GM12878 (cell line): ENCODE results near the gene HAUS7. TPM values are rescaled to one million over a fixed set of nuclear protein-coding genes. Genes with fewer than 3 reads are reported as not detected.

Experiments used
- ATAC-seq: fragments of 200-7000 bp; cut with Tn5 transposase; 3 replicates; pipeline ENCODE4 v1.9.1; 2020; ENCODE audit warnings: mild to moderate bottlenecking, moderate library complexity
- BruUV-seq: library from RNA; stranded (reverse); fragments of 400-500 nt; replicated peaks from 2 replicates; lab custom pipeline; 2021; lab: Mats Ljungman, UMichigan
- CTCF ChIA-PET: fragments of 300-600 bp; sonication (Branson Sonifier 250); formaldehyde crosslinking; extraction: SDS; loops from one replicate; lab custom pipeline; 2021; ENCODE audit warnings: inconsistent platforms; lab: Yijun Ruan, JAX
- POLR2A ChIA-PET: fragments of 350-600 bp; formaldehyde crosslinking; extraction: SDS; loops from one replicate; lab custom pipeline; 2021; ENCODE audit warnings: inconsistent platforms; lab: Charles Lee
- RAD21 ChIA-PET: fragments of 300-600 bp; sonication (Branson Sonifier 250); formaldehyde crosslinking; loops from one replicate; lab custom pipeline; 2023; ENCODE audit warnings: antibody characterized with exemption; ENCODE audit not compliant: unreplicated experiment; lab: Charles Lee
- SMC1A ChIA-PET: fragments of 300-600 bp; sonication (Branson Sonifier 250); formaldehyde crosslinking; loops from one replicate; lab custom pipeline; 2023; ENCODE audit not compliant: unreplicated experiment, uncharacterized antibody; lab: Charles Lee
- DNase-seq: peaks from one replicate; pipeline ENCODE4 v3.0.0-alpha.2; 2011; ENCODE audit warnings: low read depth, low spot score
- FAIRE-seq: peaks from 3 replicates; lab custom pipeline; 2011; peaks lifted over from hg19 to GRCh38; lab: Jason Lieb, UNC
- H2AFZ ChIP-seq: 2 replicates; pipeline ENCODE4 v1.6.0; 2011; ENCODE audit warnings: low read depth, low read length, control low read depth; ENCODE audit not compliant: control insufficient read depth
- H3K27ac ChIP-seq: 2 replicates; pipeline ENCODE4 v1.5.1; 2011; ENCODE audit warnings: control low read depth; ENCODE audit not compliant: control insufficient read depth, insufficient read depth
- H3K27me3 ChIP-seq, 2 experiments: replicated peaks in 1 of 2; 2 replicates each; pipeline versions ENCODE4 v1.6.0 to v1.6.1; 2011; ENCODE audit warnings: low read length in 1 of 2; ENCODE audit not compliant: control insufficient read depth in 2 of 2, insufficient read depth in 2 of 2
- H3K36me3 ChIP-seq, 2 experiments: 2 replicates each; pipeline ENCODE4 v1.5.1; 2011; ENCODE audit warnings: low read length in 1 of 2; ENCODE audit not compliant: control insufficient read depth in 2 of 2, insufficient read depth in 2 of 2
- H3K4me1 ChIP-seq: 2 replicates; pipeline ENCODE4 v1.6.1; 2011; ENCODE audit warnings: mild to moderate bottlenecking, low read length, moderate library complexity, mixed read lengths; ENCODE audit not compliant: control insufficient read depth, insufficient read depth
- H3K4me2 ChIP-seq: 2 replicates; pipeline ENCODE4 v1.6.0; 2011; ENCODE audit warnings: control low read depth; ENCODE audit not compliant: control insufficient read depth, insufficient read depth
- H3K4me3 ChIP-seq: fragments of 200-600 bp; sonication (generic); 2 replicates; pipeline ENCODE4 v1.5.1; 2016
- H3K79me2 ChIP-seq: 2 replicates; pipeline ENCODE4 v1.6.0; 2011; ENCODE audit warnings: low read length; ENCODE audit not compliant: control insufficient read depth, insufficient read depth
- H3K9ac ChIP-seq: 2 replicates; pipeline ENCODE4 v1.8.0; 2011; ENCODE audit warnings: low read length, control low read depth, mixed read lengths; ENCODE audit not compliant: control insufficient read depth, insufficient read depth
- H3K9me3 ChIP-seq: replicated peaks from 3 replicates; pipeline ENCODE4 v1.5.1; 2011; ENCODE audit warnings: mild to moderate bottlenecking, low read length; ENCODE audit not compliant: control insufficient read depth, insufficient read depth
- H4K20me1 ChIP-seq: 2 replicates; pipeline ENCODE4 v1.6.0; 2011; ENCODE audit not compliant: control insufficient read depth, insufficient read depth
- GATAD2B ChIP-seq: fragments of 450-650 bp; conservative IDR thresholded peaks from 2 replicates; pipeline ENCODE4 v1.6.1; 2017; ENCODE audit warnings: low read depth, mild to moderate bottlenecking, moderate library complexity
- LARP7 ChIP-seq: fragments of 450-650 bp; IDR thresholded peaks from 2 replicates; pipeline ENCODE4 v1.6.1; 2017; ENCODE audit warnings: mild to moderate bottlenecking
- MXI1 ChIP-seq: fragments of 150-350 bp; IDR thresholded peaks from 2 replicates; pipeline ENCODE4 v1.6.1; 2011; ENCODE audit warnings: low read depth, mild to moderate bottlenecking, inconsistent platforms, low read length, improper control_type of control experiment
- NFYA ChIP-seq: IDR thresholded peaks from 2 replicates; pipeline ENCODE4 v1.6.1; 2011; ENCODE audit warnings: low read depth, mild to moderate bottlenecking, low read length, improper control_type of control experiment, borderline replicate concordance
- NFYB ChIP-seq: IDR thresholded peaks from 2 replicates; pipeline ENCODE4 v1.6.1; 2011; ENCODE audit warnings: low read depth, mild to moderate bottlenecking, low read length, improper control_type of control experiment, moderate library complexity; ENCODE audit not compliant: insufficient read depth
- PAX8 ChIP-seq: fragments of 450-650 bp; IDR thresholded peaks from 2 replicates; pipeline ENCODE4 v1.6.1; 2017; ENCODE audit warnings: mild to moderate bottlenecking, moderate library complexity
- PBX3 ChIP-seq: IDR thresholded peaks from 2 replicates; pipeline ENCODE4 v1.6.1; 2011; ENCODE audit warnings: mild to moderate bottlenecking, low read depth, low read length, moderate library complexity; ENCODE audit not compliant: insufficient replicate concordance
- SP1 ChIP-seq: IDR thresholded peaks from one replicate; pipeline ENCODE4 v1.6.1; 2011; ENCODE audit warnings: low read depth, low read length
- TARDBP ChIP-seq: IDR thresholded peaks from 2 replicates; pipeline ENCODE4 v1.6.1; 2016; ENCODE audit warnings: borderline replicate concordance
- ZNF622 ChIP-seq: fragments of 450-650 bp; IDR thresholded peaks from 2 replicates; pipeline ENCODE4 v1.6.1; 2017; ENCODE audit warnings: mild to moderate bottlenecking, inconsistent platforms
- WGBS: methylation state at CpG from one replicate; pipeline ENCODE4 v1.1.6; 2016; ENCODE audit warnings: low lambda C conversion rate; ENCODE audit not compliant: insufficient replicate concordance, insufficient coverage; ENCODE audit errors: missing lambda C conversion rate; 5-methylcytosine and 5-hydroxymethylcytosine counted together
- in situ Hi-C: fragments of 300-500 bp; cut with MboI; formaldehyde crosslinking; loops from 9 replicates; pipeline ENCODE4 v1.14.3; 2018; ENCODE audit warnings: mixed read lengths
- intact Hi-C: fragments of 100-400 bp; cut with micrococcal nuclease; formaldehyde crosslinking; loops from one replicate; pipeline ENCODE4 v1.14.2; 2022; ENCODE audit not compliant: unreplicated experiment
- polyA plus RNA-seq, 11 experiments: library from polyadenylated mRNA; depleted of rRNA in 4 of 11; unstranded in 6 of 11; stranded (reverse) in 5 of 11; fragments of >200 nt; fragmentation: Nextera tagmentation in 4 of 11; fragmentation: Illumina TruSeq in 1 of 11; extraction: Ambion mirVana in 4 of 11; extraction: Trizol in 1 of 11; gene quantifications; 1 replicate in 1 of 11; 2 replicates in 10 of 11; pipeline versions ENCODE4 v1.2.1 to v1.2.3, GENCODE V29; 2011 to 2016; ENCODE audit warnings: inconsistent platforms in 2 of 11, missing spikeins in 2 of 11, low read depth in 1 of 11
- total RNA-seq, 4 experiments: library from RNA; depleted of rRNA in 3 of 4; stranded (reverse); fragments of >200 nt in 3 of 4; fragmentation: Illumina TruSeq in 1 of 4; extraction: Trizol in 1 of 4; gene quantifications; 2 replicates each; pipeline versions ENCODE4 v1.2.1 to v1.2.3, GENCODE V29; 2013 to 2021
- TF ChIP-seq, protein P1 (sequence below): fragments of 450-650 bp; formaldehyde crosslinking; IDR thresholded peaks from 2 replicates; pipeline ENCODE4 v1.4.0; 2022; ENCODE audit warnings: mild to moderate bottlenecking, moderate library complexity
- TF ChIP-seq, protein P2 (sequence below): fragments of 450-650 bp; conservative IDR thresholded peaks from 2 replicates; pipeline ENCODE4 v1.6.1; 2017; ENCODE audit warnings: mild to moderate bottlenecking, moderate library complexity

The HAUS7 gene
- total and polyA plus RNA-seq, 10 of the 15 experiments (the other 5 are each of a cell fraction or from before 2014, with no cell fraction given), result 6.7 to 63.3 (median 24.1) TPM

- H3K27ac ChIP-seq, result no peak overlapping the region
- no peaks in the 10 kb centered on the region for H3K79me2 ChIP-seq
- RAD21 ChIA-PET, result no interaction called here
- no peak overlapping the region for H2AFZ ChIP-seq
- no peak overlapping the region for H3K9ac ChIP-seq
- H3K4me1 ChIP-seq, result no peaks in the 10 kb centered on the region
- intact Hi-C loops (no loop called here), in situ Hi-C loops (no loop called here)
- H3K4me3 ChIP-seq, result no peak overlapping the region
- H4K20me1 ChIP-seq, result no peaks in the 10 kb centered on the region
- no peak for FAIRE-seq
- CTCF ChIA-PET, result interaction anchor here (1.1 kb wide), 1 partner anchor 8 kb away, joined by 3 read pairs; no protein-coding TSS in a partner anchor
- no peaks in the 10 kb centered on the region; the same call in 2 of the 3 replicates for H3K9me3 ChIP-seq
- 4% methylated on average over 8 of the region's 8 CpGs for WGBS
- BruUV-seq, result no TSS peak
- SMC1A ChIA-PET, result no interaction called here
- DNase-seq, result no peak
- no peak for ATAC-seq
- no peak overlapping the region for H3K4me2 ChIP-seq
- no peaks in the 10 kb centered on the region for H3K36me3 ChIP-seq
- TF ChIP-seq NFYB (no peak), TARDBP (no peak), ZNF622 (no peak), PAX8 (no peak), GATAD2B (no peak), PBX3 (no peak)
- POLR2A ChIA-PET, result no interaction called here
- H3K27me3 ChIP-seq, result no peaks in the 10 kb centered on the region
Observed at GRCh38 chrX:153515435-153515834, 45.1 kb upstream of the HAUS7 start.

GRCh38 chrX:153514259-153514658 is 43.9 kb upstream of the HAUS7 start:
- Histone ChIP-seq H3K9ac (no peak overlapping the region), H3K4me3 (no peak overlapping the region), H3K9me3 (no peaks in the 10 kb centered on the region; the same call in 2 of the 3 replicates), H3K79me2 (no peaks in the 10 kb centered on the region), H3K36me3 (no peaks in the 10 kb centered on the region), H3K27me3 (no peaks in the 10 kb centered on the region), H2AFZ (no peak overlapping the region), H3K4me1 (no peaks in the 10 kb centered on the region), H3K4me2 (no peak overlapping the region), H3K27ac (no peak overlapping the region), H4K20me1 (no peaks in the 10 kb centered on the region)
- no peak for DNase-seq
- intact Hi-C loops (no loop called here), in situ Hi-C loops (no loop called here)
- SMC1A ChIA-PET, result no interaction called here
- no TSS peak for BruUV-seq
- 70% methylated on average over 8 of the region's 9 CpGs for WGBS
- RAD21 ChIA-PET, result no interaction called here
- no peak for ATAC-seq
- CTCF ChIA-PET, result no interaction called here
- no peak for FAIRE-seq
- POLR2A ChIA-PET, result no interaction called here
- TF ChIP-seq NFYA (no peak), LARP7 (no peak), MXI1 (no peak), SP1 (no peak)
- TF ChIP-seq, protein P1, sequence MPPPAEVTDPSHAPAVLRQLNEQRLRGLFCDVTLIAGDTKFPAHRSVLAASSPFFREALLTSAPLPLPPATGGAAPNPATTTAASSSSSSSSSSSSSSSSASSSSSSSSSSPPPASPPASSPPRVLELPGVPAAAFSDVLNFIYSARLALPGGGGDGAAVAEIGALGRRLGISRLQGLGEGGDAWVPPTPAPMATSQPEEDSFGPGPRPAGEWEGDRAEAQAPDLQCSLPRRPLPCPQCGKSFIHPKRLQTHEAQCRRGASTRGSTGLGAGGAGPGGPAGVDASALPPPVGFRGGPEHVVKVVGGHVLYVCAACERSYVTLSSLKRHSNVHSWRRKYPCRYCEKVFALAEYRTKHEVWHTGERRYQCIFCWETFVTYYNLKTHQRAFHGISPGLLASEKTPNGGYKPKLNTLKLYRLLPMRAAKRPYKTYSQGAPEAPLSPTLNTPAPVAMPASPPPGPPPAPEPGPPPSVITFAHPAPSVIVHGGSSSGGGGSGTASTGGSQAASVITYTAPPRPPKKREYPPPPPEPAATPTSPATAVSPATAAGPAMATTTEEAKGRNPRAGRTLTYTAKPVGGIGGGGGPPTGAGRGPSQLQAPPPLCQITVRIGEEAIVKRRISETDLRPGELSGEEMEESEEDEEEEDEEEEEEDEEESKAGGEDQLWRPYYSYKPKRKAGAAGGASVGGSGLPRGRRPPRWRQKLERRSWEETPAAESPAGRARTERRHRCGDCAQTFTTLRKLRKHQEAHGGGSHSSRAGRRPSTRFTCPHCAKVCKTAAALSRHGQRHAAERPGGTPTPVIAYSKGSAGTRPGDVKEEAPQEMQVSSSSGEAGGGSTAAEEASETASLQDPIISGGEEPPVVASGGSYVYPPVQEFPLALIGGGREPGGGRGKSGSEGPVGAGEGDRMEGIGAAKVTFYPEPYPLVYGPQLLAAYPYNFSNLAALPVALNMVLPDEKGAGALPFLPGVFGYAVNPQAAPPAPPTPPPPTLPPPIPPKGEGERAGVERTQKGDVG (CRISPR knock-in tag), result no peak
- TF ChIP-seq, protein P2, sequence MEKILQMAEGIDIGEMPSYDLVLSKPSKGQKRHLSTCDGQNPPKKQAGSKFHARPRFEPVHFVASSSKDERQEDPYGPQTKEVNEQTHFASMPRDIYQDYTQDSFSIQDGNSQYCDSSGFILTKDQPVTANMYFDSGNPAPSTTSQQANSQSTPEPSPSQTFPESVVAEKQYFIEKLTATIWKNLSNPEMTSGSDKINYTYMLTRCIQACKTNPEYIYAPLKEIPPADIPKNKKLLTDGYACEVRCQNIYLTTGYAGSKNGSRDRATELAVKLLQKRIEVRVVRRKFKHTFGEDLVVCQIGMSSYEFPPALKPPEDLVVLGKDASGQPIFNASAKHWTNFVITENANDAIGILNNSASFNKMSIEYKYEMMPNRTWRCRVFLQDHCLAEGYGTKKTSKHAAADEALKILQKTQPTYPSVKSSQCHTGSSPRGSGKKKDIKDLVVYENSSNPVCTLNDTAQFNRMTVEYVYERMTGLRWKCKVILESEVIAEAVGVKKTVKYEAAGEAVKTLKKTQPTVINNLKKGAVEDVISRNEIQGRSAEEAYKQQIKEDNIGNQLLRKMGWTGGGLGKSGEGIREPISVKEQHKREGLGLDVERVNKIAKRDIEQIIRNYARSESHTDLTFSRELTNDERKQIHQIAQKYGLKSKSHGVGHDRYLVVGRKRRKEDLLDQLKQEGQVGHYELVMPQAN, result no peak
